Astrocyte of the cerebellum (primary cell): ENCODE results near the gene DOCK3.

Experiments
- DNase-seq: peaks from one replicate; pipeline ENCODE4 v3.0.0-alpha.2; 2011; ENCODE audit warnings: low read depth
- H3K4me3 ChIP-seq: 2 replicates; pipeline ENCODE4 v1.5.1; 2011; ENCODE audit warnings: mild to moderate bottlenecking, low read depth, low read length, moderate library complexity
- CTCF ChIP-seq: IDR thresholded peaks from 2 replicates; pipeline ENCODE4 v1.5.1; 2012; ENCODE audit warnings: low read length, low read depth, moderate library complexity, mild to moderate bottlenecking; ENCODE audit errors: missing control alignments
- in situ Hi-C: cut with HindIII; loops from 2 replicates; pipeline ENCODE4 v1.10.0; 2017; ENCODE audit warnings: low sequenced_read_pairs

DOCK3 gene

GRCh38 chr3:51311055-51311454 is 636.3 kb downstream of the DOCK3 start:
- H3K4me3 ChIP-seq = no peak overlapping the region
- TF ChIP-seq CTCF = peak; percentile 55
- in situ Hi-C loops = no loop called here
- DNase-seq = peak; percentile 8

DNA sequence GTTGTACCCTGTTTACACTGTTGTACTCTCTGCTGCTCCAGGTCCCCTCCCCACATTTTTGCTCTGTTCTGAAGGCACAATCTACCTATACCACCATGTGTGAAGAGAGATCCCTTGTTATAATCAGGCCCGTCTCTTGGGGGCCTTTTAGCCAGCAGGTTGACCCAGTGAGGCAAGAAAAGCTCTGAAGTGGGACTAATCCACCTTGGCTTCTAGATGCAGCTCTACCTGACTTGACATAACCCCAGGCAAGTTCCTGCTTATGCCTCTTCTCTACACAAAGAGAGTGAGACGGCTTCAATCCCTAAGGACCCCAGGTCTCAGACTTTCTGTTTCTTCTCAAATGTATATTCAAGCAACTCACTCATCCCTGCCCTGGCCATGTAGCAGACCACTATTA is 653.5 kb downstream of the DOCK3 start:
- no peak for TF ChIP-seq CTCF
- H3K4me3 ChIP-seq = no peak overlapping the region
- in situ Hi-C loops = no loop called here
- no peak for DNase-seq

DNA sequence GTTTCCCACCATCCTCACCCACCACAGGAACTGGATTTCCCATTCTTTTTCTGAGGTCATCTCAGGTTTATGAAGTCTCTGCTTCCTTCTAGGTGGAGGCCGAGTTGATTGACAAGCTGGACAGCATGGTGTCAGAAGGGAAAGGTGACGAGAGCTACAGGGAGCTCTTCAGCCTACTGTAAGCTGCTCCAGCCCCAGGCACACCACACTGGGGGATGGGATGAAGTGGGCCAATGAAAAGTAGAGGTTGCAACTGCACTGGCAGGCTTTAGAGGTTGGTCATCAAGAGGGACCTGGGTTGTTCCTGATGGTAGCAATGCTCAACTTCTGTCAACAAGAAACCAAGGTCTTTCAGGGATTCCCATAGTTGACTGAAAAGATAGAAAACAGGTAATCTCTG is 655.3 kb downstream of the DOCK3 start:
- in situ Hi-C loops = no loop called here
- DNase-seq = no peak
- no peak for TF ChIP-seq CTCF
- H3K4me3 ChIP-seq = no peak overlapping the region

DNA sequence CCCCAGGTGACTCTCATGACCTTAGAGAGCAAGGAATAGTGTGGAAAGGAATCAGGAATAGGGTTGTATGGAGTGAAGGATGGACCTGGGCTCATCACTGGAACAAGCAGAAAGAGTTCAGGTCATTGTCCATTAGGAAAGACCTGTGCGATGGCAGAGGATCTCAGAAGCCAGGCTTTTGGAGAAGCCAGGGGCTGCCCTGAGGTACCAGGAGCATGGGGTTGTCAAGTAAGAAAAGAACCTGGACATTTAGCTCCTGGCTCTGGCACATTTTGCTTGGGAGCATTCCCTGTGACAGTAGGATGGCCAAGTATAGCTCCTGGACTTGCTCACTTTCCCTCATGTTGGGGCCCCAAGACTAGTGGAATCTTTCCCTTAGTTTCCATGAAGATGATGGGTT is 657.4 kb downstream of the DOCK3 start:
- in situ Hi-C loops = no loop called here
- H3K4me3 ChIP-seq = no peak overlapping the region
- TF ChIP-seq CTCF = no peak
- DNase-seq = no peak

DNA sequence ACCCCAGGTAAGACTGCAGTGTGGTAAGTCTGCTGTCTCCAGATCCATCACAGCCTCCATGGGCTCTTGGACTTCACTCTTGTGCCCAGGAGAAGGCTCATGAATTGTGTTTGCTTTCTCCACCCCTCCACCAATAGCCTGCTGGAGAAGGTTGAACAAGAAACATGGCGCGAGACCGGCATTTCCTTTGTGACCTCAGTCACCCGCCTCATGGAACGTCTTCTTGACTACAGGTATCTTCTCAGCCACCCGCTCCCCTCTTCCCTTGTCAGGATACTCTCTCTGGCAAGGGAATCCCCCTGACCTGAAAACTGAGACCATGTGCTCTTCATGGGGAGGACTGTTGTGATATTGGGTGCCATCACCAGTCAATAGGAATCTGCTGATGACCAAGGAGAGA is 658.3 kb downstream of the DOCK3 start:
- no peak for TF ChIP-seq CTCF
- in situ Hi-C loops = no loop called here
- no peak for DNase-seq
- no peak overlapping the region for H3K4me3 ChIP-seq

GRCh38 chr3:51336261-51336660 is 661.5 kb downstream of the DOCK3 start:
- in situ Hi-C loops = no loop called here
- DNase-seq = no peak
- H3K4me3 ChIP-seq = no peak overlapping the region
- TF ChIP-seq CTCF = no peak

- TF ChIP-seq CTCF = no peak
- no peak for DNase-seq
- in situ Hi-C loops = no loop called here
Measured at GRCh38 chr3:51337666-51338065, 662.9 kb downstream of the DOCK3 start.

More at GRCh38 chr3:51337666-51338065, 662.9 kb downstream of the DOCK3 start:
- no peak overlapping the region for H3K4me3 ChIP-seq
